ENCODE measurements around the gene APOD.

Gene APOD

GRCh38 chr3:195570344-195570743 lies 13.4 kb downstream of the APOD start:
- Histone ChIP-seq H2AFZ (ENCODE audit: low read depth, low read length) (no peak overlapping the region), H3K27me3 (ENCODE audit: insufficient read depth, low read length) (peaks cover 7% of the 10 kb centered on the region), H3K4me1 (ENCODE audit: insufficient read depth, low read length) (peaks cover 3% of the 10 kb centered on the region), H3K36me3 (ENCODE audit: insufficient read depth, low read length) (no peaks in the 10 kb centered on the region), H3K9me3 (ENCODE audit: low read length) (no peaks in the 10 kb centered on the region), H3K4me3 (ENCODE audit: low read length) (no peak overlapping the region)

- H3K9me3 ChIP-seq (ENCODE audit: low read length) = no peaks in the 10 kb centered on the region
- no peak overlapping the region for H3K4me3 ChIP-seq (ENCODE audit: low read length)
- H3K27me3 ChIP-seq (ENCODE audit: insufficient read depth, low read length) = peaks cover 4% of the 10 kb centered on the region
- H2AFZ ChIP-seq (ENCODE audit: low read depth, low read length) = no peak overlapping the region
- H3K36me3 ChIP-seq (ENCODE audit: insufficient read depth, low read length) = no peaks in the 10 kb centered on the region
- H3K4me1 ChIP-seq (ENCODE audit: insufficient read depth, low read length) = peaks cover 3% of the 10 kb centered on the region
Observed at GRCh38 chr3:195568630-195569029, 15.1 kb downstream of the APOD start.

GRCh38 chr3:195566797-195567196 lies 16.9 kb downstream of the APOD start:
- no peak overlapping the region for H2AFZ ChIP-seq (ENCODE audit: low read depth, low read length)
- H3K4me1 ChIP-seq (ENCODE audit: insufficient read depth, low read length) = peaks cover 3% of the 10 kb centered on the region
- H3K9me3 ChIP-seq (ENCODE audit: low read length) = peaks cover 2% of the 10 kb centered on the region
- H3K36me3 ChIP-seq (ENCODE audit: insufficient read depth, low read length) = no peaks in the 10 kb centered on the region
- H3K27me3 ChIP-seq (ENCODE audit: insufficient read depth, low read length) = peaks cover 4% of the 10 kb centered on the region
- H3K4me3 ChIP-seq (ENCODE audit: low read length) = no peak overlapping the region

- no peaks in the 10 kb centered on the region for H3K36me3 ChIP-seq (ENCODE audit: insufficient read depth, low read length)
- H3K4me1 ChIP-seq (ENCODE audit: insufficient read depth, low read length) = peaks cover 3% of the 10 kb centered on the region
- peak overlapping the region; percentile 61 for H2AFZ ChIP-seq (ENCODE audit: low read depth, low read length)
- H3K9me3 ChIP-seq (ENCODE audit: low read length) = peaks cover 2% of the 10 kb centered on the region
- H3K27me3 ChIP-seq (ENCODE audit: insufficient read depth, low read length) = peaks cover 2% of the 10 kb centered on the region
- H3K4me3 ChIP-seq (ENCODE audit: low read length) = no peak overlapping the region
Observed at GRCh38 chr3:195565716-195566115, 18.0 kb downstream of the APOD start.

DNA sequence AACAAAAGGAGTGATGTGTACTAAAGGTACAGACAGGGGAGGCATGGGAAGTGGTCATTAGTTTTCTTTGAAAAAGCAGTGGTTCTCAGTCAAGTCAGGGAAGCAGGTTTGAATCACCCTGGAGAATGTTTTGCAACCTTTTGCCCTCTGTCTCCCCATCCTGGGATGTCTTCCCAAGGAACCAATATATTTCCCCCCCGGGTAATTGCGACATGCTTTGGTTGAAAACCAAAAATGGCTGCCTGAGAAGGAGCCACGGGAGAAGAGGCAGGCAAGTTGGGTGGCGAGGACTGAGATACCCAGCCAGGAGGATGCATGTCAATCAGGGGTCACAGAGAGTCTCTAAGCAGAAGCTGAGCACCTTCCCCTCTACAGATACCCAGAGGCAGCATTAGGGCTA lies 20.4 kb downstream of the APOD start:
- Histone ChIP-seq H3K36me3 (ENCODE audit: insufficient read depth, low read length) (no peaks in the 10 kb centered on the region), H3K4me3 (ENCODE audit: low read length) (no peak overlapping the region), H3K27me3 (ENCODE audit: insufficient read depth, low read length) (no peaks in the 10 kb centered on the region), H2AFZ (ENCODE audit: low read depth, low read length) (no peak overlapping the region), H3K9me3 (ENCODE audit: low read length) (peaks cover 2% of the 10 kb centered on the region), H3K4me1 (ENCODE audit: insufficient read depth, low read length) (peaks cover 3% of the 10 kb centered on the region)

DNA sequence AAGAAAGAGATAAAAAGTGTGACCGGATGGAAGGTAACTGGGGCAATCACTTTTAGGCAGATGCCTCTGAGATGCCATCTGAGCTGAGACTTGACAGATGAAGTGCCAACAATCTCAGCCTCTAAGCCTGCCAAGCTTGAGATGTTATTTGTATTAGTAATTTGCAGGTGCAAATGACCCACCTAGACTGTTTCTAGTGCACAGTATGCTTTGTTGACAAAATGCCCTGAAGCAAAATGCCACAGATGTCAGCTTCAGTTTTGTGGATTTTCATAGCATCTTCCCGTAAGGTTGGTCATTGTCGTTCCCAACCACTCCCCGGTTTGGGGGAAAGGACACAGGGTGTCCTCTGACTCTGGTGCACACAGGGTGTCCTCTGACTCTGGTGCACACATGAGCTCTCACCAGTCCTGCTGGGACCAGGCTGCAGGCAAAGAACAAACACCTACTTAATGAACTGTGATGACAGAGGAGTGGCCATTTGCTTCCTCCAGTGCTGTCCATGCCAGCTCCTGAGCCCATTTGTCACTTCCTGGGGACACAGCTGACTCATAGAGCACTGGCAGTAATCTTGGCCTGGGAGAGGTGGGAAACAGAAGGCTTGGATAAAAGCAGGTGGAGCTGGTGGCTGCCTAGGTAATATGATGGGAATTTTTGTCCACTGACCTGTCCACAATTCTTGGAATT lies 23.9 kb downstream of the APOD start:
- no peaks in the 10 kb centered on the region for H3K36me3 ChIP-seq (ENCODE audit: insufficient read depth, low read length)
- no peaks in the 10 kb centered on the region for H3K27me3 ChIP-seq (ENCODE audit: insufficient read depth, low read length)
- H3K4me1 ChIP-seq (ENCODE audit: insufficient read depth, low read length) = no peaks in the 10 kb centered on the region
- H3K9me3 ChIP-seq (ENCODE audit: low read length) = peaks cover 5% of the 10 kb centered on the region
- no peak overlapping the region for H3K4me3 ChIP-seq (ENCODE audit: low read length)
- no peak overlapping the region for H2AFZ ChIP-seq (ENCODE audit: low read depth, low read length)

DNA sequence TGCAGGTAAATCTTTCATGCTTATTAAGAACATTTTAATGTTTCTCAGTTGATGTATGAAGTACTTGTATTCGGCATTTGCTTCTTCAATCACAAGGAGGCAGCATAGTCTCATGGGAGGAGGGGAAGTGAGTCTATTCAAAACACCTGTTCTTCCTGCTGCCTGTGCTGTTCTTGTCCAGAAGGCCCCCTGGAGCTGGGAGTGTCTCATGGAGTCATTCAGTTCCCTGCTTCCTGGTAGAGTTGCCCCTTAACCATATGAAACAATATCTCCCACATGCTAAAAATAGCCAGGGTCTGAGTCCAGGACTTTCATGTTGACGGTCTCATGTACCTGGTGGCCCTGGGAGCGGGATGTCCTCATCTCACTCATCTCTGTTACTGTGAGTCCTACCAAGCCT lies 25.1 kb downstream of the APOD start:
- Histone ChIP-seq H3K9me3 (ENCODE audit: low read length) (peaks cover 5% of the 10 kb centered on the region), H3K4me3 (ENCODE audit: low read length) (no peak overlapping the region), H3K4me1 (ENCODE audit: insufficient read depth, low read length) (no peaks in the 10 kb centered on the region), H3K36me3 (ENCODE audit: insufficient read depth, low read length) (no peaks in the 10 kb centered on the region), H2AFZ (ENCODE audit: low read depth, low read length) (no peak overlapping the region), H3K27me3 (ENCODE audit: insufficient read depth, low read length) (no peaks in the 10 kb centered on the region)

- Histone ChIP-seq H3K4me1 (ENCODE audit: insufficient read depth, low read length) (no peaks in the 10 kb centered on the region), H3K36me3 (ENCODE audit: insufficient read depth, low read length) (no peaks in the 10 kb centered on the region), H3K4me3 (ENCODE audit: low read length) (no peak overlapping the region), H2AFZ (ENCODE audit: low read depth, low read length) (no peak overlapping the region), H3K9me3 (ENCODE audit: low read length) (peaks cover 5% of the 10 kb centered on the region), H3K27me3 (ENCODE audit: insufficient read depth, low read length) (no peaks in the 10 kb centered on the region)
Observed at GRCh38 chr3:195557322-195557721, 26.4 kb downstream of the APOD start.

DNA sequence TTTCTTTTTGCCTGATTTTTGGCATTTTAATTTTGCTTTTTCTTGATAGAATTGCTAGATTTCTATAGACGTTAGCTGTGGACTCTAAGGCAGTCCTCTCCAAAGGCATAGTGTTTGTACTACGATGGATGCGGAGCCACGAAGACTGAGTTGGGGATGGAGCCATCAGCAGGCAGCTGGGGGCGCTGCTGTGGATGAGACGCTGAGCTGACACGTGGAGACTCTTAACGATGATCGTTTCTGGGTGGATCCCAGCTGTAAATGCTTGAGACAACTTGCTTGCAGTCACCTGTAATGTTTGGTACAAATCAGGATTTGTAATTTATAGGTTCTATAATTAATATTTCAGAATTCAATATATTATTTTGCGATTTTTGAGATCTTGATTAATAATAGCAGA lies 27.4 kb downstream of the APOD start:
- H2AFZ ChIP-seq (ENCODE audit: low read depth, low read length) = no peak overlapping the region
- H3K9me3 ChIP-seq (ENCODE audit: low read length) = peaks cover 2% of the 10 kb centered on the region
- H3K27me3 ChIP-seq (ENCODE audit: insufficient read depth, low read length) = no peaks in the 10 kb centered on the region
- H3K4me1 ChIP-seq (ENCODE audit: insufficient read depth, low read length) = no peaks in the 10 kb centered on the region
- H3K36me3 ChIP-seq (ENCODE audit: insufficient read depth, low read length) = no peaks in the 10 kb centered on the region
- no peak overlapping the region for H3K4me3 ChIP-seq (ENCODE audit: low read length)

- Histone ChIP-seq H3K4me1 (ENCODE audit: insufficient read depth, low read length) (no peaks in the 10 kb centered on the region), H3K9me3 (ENCODE audit: low read length) (peaks cover 2% of the 10 kb centered on the region), H3K4me3 (ENCODE audit: low read length) (no peak overlapping the region), H2AFZ (ENCODE audit: low read depth, low read length) (no peak overlapping the region), H3K27me3 (ENCODE audit: insufficient read depth, low read length) (no peaks in the 10 kb centered on the region), H3K36me3 (ENCODE audit: insufficient read depth, low read length) (no peaks in the 10 kb centered on the region)
Observed at GRCh38 chr3:195555110-195555509, 28.6 kb downstream of the APOD start.

DNA sequence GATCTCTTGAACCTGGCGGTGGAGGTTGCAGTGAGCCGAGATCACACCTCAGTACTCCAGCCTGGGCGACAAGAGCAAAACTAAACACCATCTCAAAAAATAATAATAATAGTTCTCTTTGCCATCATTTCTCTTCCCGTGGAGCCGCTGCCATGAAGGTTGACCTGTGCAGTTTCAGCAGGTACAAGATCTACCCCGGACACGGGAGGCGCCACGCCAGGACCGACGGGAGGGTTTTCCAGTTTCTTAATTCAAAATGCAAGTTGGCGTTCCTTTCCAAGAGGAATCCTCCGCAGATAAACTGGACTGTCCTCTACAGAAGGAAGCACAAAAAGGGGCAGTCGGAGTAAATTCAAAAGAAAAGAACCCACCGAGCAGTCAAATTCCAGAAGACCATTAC lies 29.3 kb downstream of the APOD start:
- no peaks in the 10 kb centered on the region for H3K27me3 ChIP-seq (ENCODE audit: insufficient read depth, low read length)
- H3K9me3 ChIP-seq (ENCODE audit: low read length) = peaks cover 2% of the 10 kb centered on the region
- no peak overlapping the region for H3K4me3 ChIP-seq (ENCODE audit: low read length)
- no peaks in the 10 kb centered on the region for H3K4me1 ChIP-seq (ENCODE audit: insufficient read depth, low read length)
- no peak overlapping the region for H2AFZ ChIP-seq (ENCODE audit: low read depth, low read length)
- no peaks in the 10 kb centered on the region for H3K36me3 ChIP-seq (ENCODE audit: insufficient read depth, low read length)

GRCh38 chr3:195553268-195553667 lies 30.5 kb downstream of the APOD start:
- Histone ChIP-seq H3K27me3 (ENCODE audit: insufficient read depth, low read length) (no peaks in the 10 kb centered on the region), H3K4me3 (ENCODE audit: low read length) (no peak overlapping the region), H3K4me1 (ENCODE audit: insufficient read depth, low read length) (peaks cover 2% of the 10 kb centered on the region), H3K36me3 (ENCODE audit: insufficient read depth, low read length) (no peaks in the 10 kb centered on the region), H2AFZ (ENCODE audit: low read depth, low read length) (no peak overlapping the region), H3K9me3 (ENCODE audit: low read length) (peaks cover 2% of the 10 kb centered on the region)

GRCh38 chr3:195551381-195551978 lies 32.3 kb downstream of the APOD start:
- Histone ChIP-seq H2AFZ (ENCODE audit: low read depth, low read length) (no peak overlapping the region), H3K4me3 (ENCODE audit: low read length) (no peak overlapping the region), H3K27me3 (ENCODE audit: insufficient read depth, low read length) (no peaks in the 10 kb centered on the region), H3K4me1 (ENCODE audit: insufficient read depth, low read length) (peaks cover 7% of the 10 kb centered on the region), H3K36me3 (ENCODE audit: insufficient read depth, low read length) (no peaks in the 10 kb centered on the region), H3K9me3 (ENCODE audit: low read length) (peaks cover 2% of the 10 kb centered on the region)

DNA sequence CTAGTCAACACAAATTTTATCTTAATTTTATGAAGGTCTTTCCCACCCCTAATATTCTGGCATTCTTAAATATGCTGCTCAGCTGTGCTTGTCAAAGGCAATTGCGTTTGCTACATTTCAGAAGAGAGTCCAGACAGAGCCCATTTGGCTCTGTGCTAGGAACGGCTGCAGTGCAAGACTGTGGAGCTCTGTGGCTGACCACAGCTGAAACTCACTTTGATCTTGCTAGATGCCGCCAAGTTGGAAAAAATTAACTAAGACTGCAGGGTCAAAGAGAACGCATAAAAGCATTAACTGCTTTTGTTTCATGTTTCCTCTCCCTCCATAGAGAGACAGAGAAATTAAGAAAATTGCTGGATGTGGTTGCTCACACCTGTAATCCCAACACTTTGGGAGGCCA lies 33.0 kb downstream of the APOD start:
- Histone ChIP-seq H3K36me3 (ENCODE audit: insufficient read depth, low read length) (no peaks in the 10 kb centered on the region), H3K27me3 (ENCODE audit: insufficient read depth, low read length) (no peaks in the 10 kb centered on the region), H3K9me3 (ENCODE audit: low read length) (peaks cover 2% of the 10 kb centered on the region), H3K4me3 (ENCODE audit: low read length) (no peak overlapping the region), H2AFZ (ENCODE audit: low read depth, low read length) (no peak overlapping the region), H3K4me1 (ENCODE audit: insufficient read depth, low read length) (peaks cover 7% of the 10 kb centered on the region)
